Fibroblast of skin of scalp (primary cell): ENCODE results near the gene ZAR1L. TPM values are rescaled to one million over a fixed set of nuclear protein-coding genes. Genes with fewer than 3 reads are reported as not detected.
"Not testable (repeated sequence)": the region's sequence is repeated elsewhere in the genome, so short reads cannot be mapped to it uniquely, and the experiment has no call there.

Experiments
- DNase-seq: peaks from one replicate; pipeline ENCODE4 v3.0.0-alpha.2; 2013
- polyA plus RNA-seq, 2 experiments: library from polyadenylated mRNA; unstranded; fragments of 120-200 nt; gene quantifications; one replicate each; pipeline ENCODE4 v1.2.1, GENCODE V29; 2013; ENCODE audit not compliant: insufficient read length in 2 of 2

The ZAR1L gene
- not detected for polyA plus RNA-seq (2013, experiment 1 of 2; ENCODE audit: insufficient read length)
- polyA plus RNA-seq (2013, experiment 2 of 2; ENCODE audit: insufficient read length): not detected

- peak; percentile 93 for DNase-seq
Measured at GRCh38 chr13:32315238-32316027, at the start of gene ZAR1L, which contains the start of gene BRCA2. Gene ZAR1L (minus strand): TSS chr13:32315363. CDS start chr13:32311925, 3,438 bp downstream. Gene BRCA2 (plus strand): TSS chr13:32315508. CDS start chr13:32316461, 953 bp downstream.

GRCh38 chr13:32362574-32362973, 47.4 kb upstream of the ZAR1L start:
- DNase-seq: no peak

GRCh38 chr13:32355935-32356334, 40.8 kb upstream of the ZAR1L start:
- not testable (repeated sequence) for DNase-seq

GRCh38 chr13:32354040-32354439, 38.9 kb upstream of the ZAR1L start:
- no peak for DNase-seq

- DNase-seq: not testable (repeated sequence)
Measured at GRCh38 chr13:32350839-32351441, 35.8 kb upstream of the ZAR1L start.

- DNase-seq: no peak
Measured at GRCh38 chr13:32347651-32348050, 32.5 kb upstream of the ZAR1L start.

- DNase-seq: no peak
Measured at GRCh38 chr13:32340914-32341313, 25.8 kb upstream of the ZAR1L start.

- no peak for DNase-seq
Measured at GRCh38 chr13:32334671-32335070, 19.5 kb upstream of the ZAR1L start.

- DNase-seq: peak; percentile 72
Measured at GRCh38 chr13:32330441-32330840, 15.3 kb upstream of the ZAR1L start.

- peak; percentile 72 for DNase-seq
Measured at GRCh38 chr13:32323912-32324311, 8.7 kb upstream of the ZAR1L start.

- no peak for DNase-seq
Measured at GRCh38 chr13:32320528-32320927, 5.4 kb upstream of the ZAR1L start.

- DNase-seq: peak; percentile 23
Measured at GRCh38 chr13:32317716-32318465, 2.7 kb upstream of the ZAR1L start.

- no peak for DNase-seq
Measured at GRCh38 chr13:32316501-32316900, 1.3 kb upstream of the ZAR1L start.

- DNase-seq: no peak
Measured at GRCh38 chr13:32316028-32316339, 821 bp upstream of the ZAR1L start.

GRCh38 chr13:32314271-32315237, 609 bp downstream of the ZAR1L start:
- DNase-seq: peak; percentile 45

GRCh38 chr13:32311188-32311897, 3.8 kb downstream of the ZAR1L start:
- DNase-seq: no peak

- peak; percentile 55 for DNase-seq
Measured at GRCh38 chr13:32310134-32310706, 4.9 kb downstream of the ZAR1L start.

GRCh38 chr13:32309312-32310133, 5.6 kb downstream of the ZAR1L start:
- DNase-seq: no peak

GRCh38 chr13:32305646-32306045, 9.5 kb downstream of the ZAR1L start:
- DNase-seq: no peak

GRCh38 chr13:32302461-32302860, 12.7 kb downstream of the ZAR1L start:
- DNase-seq: no peak
